ENCODE data around the gene SDHA. TPM values are rescaled to one million over a fixed set of nuclear protein-coding genes. Genes with fewer than 3 reads are reported as not detected.

The SDHA gene
- polyA plus RNA-seq, 1 donor (not counting 4 experiments of a cell fraction or from before 2014, with no cell fraction given) = 178 TPM

GRCh38 chr5:179401-179800 is 38.7 kb upstream of the SDHA start:
- dilution Hi-C loops (cut with MboI; ENCODE audit: extremely low pct_ligation_motif_present, low sequenced_read_pairs) = no loop called here
- Histone ChIP-seq H3K4me1 (ENCODE audit: control insufficient read depth, extremely low read depth, insufficient read depth, low read length) (no peaks in the 10 kb centered on the region), H3K4me2 (ENCODE audit: control insufficient read depth, extremely low read depth, insufficient read depth, low read depth, low read length) (no peak overlapping the region), H2AFZ (ENCODE audit: control insufficient read depth, low read length) (no peak overlapping the region), H3K4me3 (ENCODE audit: control insufficient read depth in 2 of 3, extremely low read depth in 1 of 3, insufficient read depth in 2 of 3, low read depth in 1 of 3, low read length in 3 of 3) (no peak overlapping the region), H3K9me3 (ENCODE audit: control insufficient read depth, low read depth, low read length) (no peaks in the 10 kb centered on the region), H4K20me1 (ENCODE audit: control insufficient read depth, extremely low read depth, insufficient read depth, low read length) (no peaks in the 10 kb centered on the region), H3K79me2 (ENCODE audit: control insufficient read depth, insufficient read depth, low read length) (no peaks in the 10 kb centered on the region), H3K9ac (ENCODE audit: control insufficient read depth, extremely low read depth, insufficient read depth, low read length) (no peak overlapping the region), H3K27ac (ENCODE audit: control insufficient read depth, insufficient read depth, low read length) (no peak overlapping the region), H3K9me1 (ENCODE audit: control insufficient read depth, extremely low read depth, insufficient read depth, low read length) (no peaks in the 10 kb centered on the region), H3K36me3 (ENCODE audit: control insufficient read depth in 2 of 2, extremely low read depth in 1 of 2, insufficient read depth in 2 of 2, low read length in 2 of 2) (no peaks in the 10 kb centered on the region), H3K27me3 (ENCODE audit: control insufficient read depth, extremely low read depth, insufficient read depth, low read length) (peaks cover 16% of the 10 kb centered on the region)
- TF ChIP-seq EZH2 (IDR thresholded peaks at IDR 0.05; ENCODE audit: low read length) = no peak
- no peak for TF ChIP-seq CTCF (optimal IDR thresholded peaks at IDR 0.05 in 1 of 3, IDR thresholded peaks at IDR 0.05 in 1 of 3, conservative IDR thresholded peaks at IDR 0.05 in 1 of 3; ENCODE audit: extremely low read depth in 1 of 3, insufficient read depth in 2 of 3, low read length in 3 of 3)
- DNase-seq (ENCODE audit: low read depth, low spot score) (no peak), FAIRE-seq (no peak)

- peaks cover 16% of the 10 kb centered on the region for H3K27me3 ChIP-seq (ENCODE audit: control insufficient read depth, extremely low read depth, insufficient read depth, low read length)
- no peaks in the 10 kb centered on the region for H3K9me3 ChIP-seq (ENCODE audit: control insufficient read depth, low read depth, low read length)
- no peaks in the 10 kb centered on the region for H4K20me1 ChIP-seq (ENCODE audit: control insufficient read depth, extremely low read depth, insufficient read depth, low read length)
- H3K4me2 ChIP-seq (ENCODE audit: control insufficient read depth, extremely low read depth, insufficient read depth, low read depth, low read length) = no peak overlapping the region
- no peak for TF ChIP-seq EZH2 (IDR thresholded peaks at IDR 0.05; ENCODE audit: low read length)
- no peak for TF ChIP-seq CTCF (optimal IDR thresholded peaks at IDR 0.05 in 1 of 3, IDR thresholded peaks at IDR 0.05 in 1 of 3, conservative IDR thresholded peaks at IDR 0.05 in 1 of 3; ENCODE audit: extremely low read depth in 1 of 3, insufficient read depth in 2 of 3, low read length in 3 of 3)
- H3K9ac ChIP-seq (ENCODE audit: control insufficient read depth, extremely low read depth, insufficient read depth, low read length) = no peak overlapping the region
- FAIRE-seq (no peak), DNase-seq (ENCODE audit: low read depth, low spot score) (no peak)
- H3K36me3 ChIP-seq (ENCODE audit: control insufficient read depth in 2 of 2, extremely low read depth in 1 of 2, insufficient read depth in 2 of 2, low read length in 2 of 2) = no peaks in the 10 kb centered on the region
- H3K4me1 ChIP-seq (ENCODE audit: control insufficient read depth, extremely low read depth, insufficient read depth, low read length) = no peaks in the 10 kb centered on the region
- no peak overlapping the region for H3K27ac ChIP-seq (ENCODE audit: control insufficient read depth, insufficient read depth, low read length)
- dilution Hi-C loops (cut with MboI; ENCODE audit: extremely low pct_ligation_motif_present, low sequenced_read_pairs) = no loop called here
- H3K4me3 ChIP-seq (ENCODE audit: control insufficient read depth in 2 of 3, extremely low read depth in 1 of 3, insufficient read depth in 2 of 3, low read depth in 1 of 3, low read length in 3 of 3) = no peak overlapping the region
- no peak overlapping the region for H2AFZ ChIP-seq (ENCODE audit: control insufficient read depth, low read length)
- H3K9me1 ChIP-seq (ENCODE audit: control insufficient read depth, extremely low read depth, insufficient read depth, low read length) = no peaks in the 10 kb centered on the region
- H3K79me2 ChIP-seq (ENCODE audit: control insufficient read depth, insufficient read depth, low read length) = no peaks in the 10 kb centered on the region
These were observed 37.7 kb upstream of the SDHA start for GRCh38 chr5:180286-180918.
